H1 (cell line): ENCODE measurements around the gene RASSF4. TPM values are rescaled to one million over a fixed set of nuclear protein-coding genes. Genes with fewer than 3 reads are reported as not detected.
A peak's percentile ranks its signal among the peaks of the same experiment; 100 is the strongest.

Source experiments
- CTCF ChIA-PET: fragments of 300-600 bp; sonication (Branson Sonifier 250); formaldehyde crosslinking; loops from one replicate; lab custom pipeline; 2021; ENCODE audit not compliant: partially characterized antibody; lab: Charles Lee
- POLR2A ChIA-PET: fragments of 300-600 bp; sonication (Branson Sonifier 250); formaldehyde crosslinking; loops from one replicate; lab custom pipeline; 2021; ENCODE audit warnings: inconsistent platforms; ENCODE audit not compliant: partially characterized antibody; lab: Charles Lee
- DNase-seq, 2 experiments: peaks; one replicate each; pipeline versions ENCODE4 v3.0.0 to v3.0.0-alpha.2; 2010 to 2022; ENCODE audit warnings: low spot score in 2 of 2, low read depth in 1 of 2, mixed read lengths in 1 of 2
- FAIRE-seq: peaks from 2 replicates; lab custom pipeline; 2011; peaks lifted over from hg19 to GRCh38; lab: Jason Lieb, UNC
- H2AFZ ChIP-seq: 2 replicates; pipeline ENCODE4 v1.8.1; 2012; ENCODE audit warnings: low read length, inconsistent platforms
- H2AK5ac ChIP-seq: 2 replicates; pipeline ENCODE4 v1.6.1; 2013; ENCODE audit warnings: low read depth, low read length
- H2BK120ac ChIP-seq: replicated peaks from 2 replicates; pipeline ENCODE3; 2013; ENCODE audit warnings: low read depth, low read length, inconsistent platforms
- H2BK12ac ChIP-seq: 2 replicates; pipeline ENCODE4 v1.6.1; 2013; ENCODE audit warnings: low read depth, low read length
- H2BK15ac ChIP-seq: 2 replicates; pipeline ENCODE4 v1.6.1; 2013; ENCODE audit warnings: low read length
- H2BK20ac ChIP-seq: 2 replicates; pipeline ENCODE4 v1.6.1; 2013; ENCODE audit warnings: low read length
- H2BK5ac ChIP-seq: 2 replicates; pipeline ENCODE4 v1.6.1; 2013; ENCODE audit warnings: low read depth, low read length
- H3K14ac ChIP-seq: 2 replicates; pipeline ENCODE4 v1.6.1; 2013; ENCODE audit warnings: inconsistent platforms; ENCODE audit not compliant: insufficient read length
- H3K18ac ChIP-seq: 2 replicates; pipeline ENCODE4 v1.6.1; 2013; ENCODE audit warnings: low read length; ENCODE audit errors: extremely low read depth
- H3K23ac ChIP-seq: 2 replicates; pipeline ENCODE4 v1.6.1; 2013; ENCODE audit warnings: inconsistent platforms; ENCODE audit not compliant: insufficient read length
- H3K23me2 ChIP-seq: 2 replicates; pipeline ENCODE4 v1.6.1; 2013; ENCODE audit warnings: low read depth, low read length
- H3K27ac ChIP-seq: 2 replicates; pipeline ENCODE4 v1.6.1; 2011; ENCODE audit warnings: low read depth, low read length, inconsistent platforms
- H3K27me3 ChIP-seq, 4 experiments: replicated peaks in 1 of 4; 1 replicate in 1 of 4; 2 replicates in 3 of 4; pipeline versions ENCODE4 v1.6.1 to v1.8.1; 2011 to 2013; ENCODE audit warnings: low read length in 3 of 4, mild to moderate bottlenecking in 3 of 4, inconsistent platforms in 2 of 4, mixed read lengths in 2 of 4, moderate library complexity in 1 of 4; ENCODE audit not compliant: control insufficient read depth in 3 of 4, insufficient read depth in 3 of 4; ENCODE audit errors: extremely low read depth in 1 of 4
- H3K36me3 ChIP-seq, 4 experiments: 2 replicates each; pipeline versions ENCODE4 v1.6.1 to v1.8.1; 2011 to 2013; ENCODE audit warnings: mild to moderate bottlenecking in 4 of 4, low read length in 3 of 4, moderate library complexity in 2 of 4, control low read depth in 1 of 4, inconsistent platforms in 1 of 4; ENCODE audit not compliant: insufficient read depth in 4 of 4, control insufficient read depth in 2 of 4
- H3K4ac ChIP-seq: replicated peaks from 2 replicates; pipeline ENCODE3; 2013; ENCODE audit warnings: low read length, low read depth, mixed read lengths, inconsistent platforms; ENCODE audit not compliant: insufficient read length
- H3K4me1 ChIP-seq, 4 experiments: replicated peaks in 1 of 4; 1 replicate in 1 of 4; 2 replicates in 3 of 4; pipeline versions ENCODE4 v1.6.1 to v1.8.1; 2011 to 2013; ENCODE audit warnings: low read length in 3 of 4, inconsistent platforms in 2 of 4, mixed read lengths in 1 of 4; ENCODE audit not compliant: insufficient read depth in 4 of 4, control insufficient read depth in 3 of 4
- H3K4me2 ChIP-seq, 2 experiments: 2 replicates each; pipeline versions ENCODE4 v1.6.1 to v1.8.1; 2011 to 2013; ENCODE audit warnings: low read depth in 2 of 2, low read length in 2 of 2, control low read depth in 1 of 2, inconsistent platforms in 1 of 2, mild to moderate bottlenecking in 1 of 2; ENCODE audit not compliant: insufficient read depth in 1 of 2
- H3K4me3 ChIP-seq, 4 experiments: fragments of 200-600, 300-600 bp in 1 of 4; sonication (generic), shearing (Covaris generic), sonication (Bioruptor Twin) in 1 of 4; 2 replicates each; pipeline versions ENCODE4 v1.5.1 to v1.8.1; 2011 to 2016; ENCODE audit warnings: low read length in 4 of 4, low read depth in 3 of 4, control low read depth in 2 of 4, inconsistent platforms in 2 of 4, mild to moderate bottlenecking in 2 of 4, mixed read lengths in 1 of 4, moderate library complexity in 1 of 4; ENCODE audit not compliant: insufficient read depth in 2 of 4; ENCODE audit errors: extremely low read depth in 1 of 4
- H3K56ac ChIP-seq: replicated peaks from 2 replicates; pipeline ENCODE3; 2013; ENCODE audit warnings: low read depth, mild to moderate bottlenecking, mixed read lengths, low read length, inconsistent platforms; ENCODE audit not compliant: insufficient read length
- H3K79me1 ChIP-seq: 2 replicates; pipeline ENCODE4 v1.6.1; 2013; ENCODE audit warnings: low read depth, low read length, control low read depth
- H3K79me2 ChIP-seq, 2 experiments: 2 replicates each; pipeline versions ENCODE4 v1.6.1 to v1.8.1; 2012 to 2013; ENCODE audit warnings: low read length in 2 of 2, mild to moderate bottlenecking in 2 of 2, inconsistent platforms in 1 of 2; ENCODE audit not compliant: insufficient read depth in 2 of 2, control insufficient read depth in 1 of 2
- H3K9ac ChIP-seq, 4 experiments: replicated peaks in 1 of 4; 1 replicate in 1 of 4; 2 replicates in 3 of 4; pipeline versions ENCODE4 v1.6.1 to v1.8.1; 2011 to 2013; ENCODE audit warnings: low read depth in 3 of 4, low read length in 3 of 4, control low read depth in 2 of 4, mild to moderate bottlenecking in 2 of 4, moderate library complexity in 2 of 4, inconsistent platforms in 1 of 4; ENCODE audit errors: extremely low read depth in 1 of 4
- H3K9me3 ChIP-seq, 2 experiments: 2 replicates each; pipeline versions ENCODE4 v1.6.1 to v1.8.1; 2012 to 2013; ENCODE audit warnings: mild to moderate bottlenecking in 2 of 2, moderate library complexity in 2 of 2, control low read depth in 1 of 2, inconsistent platforms in 1 of 2, low read depth in 1 of 2, low read length in 1 of 2, mixed read lengths in 1 of 2; ENCODE audit not compliant: insufficient read depth in 2 of 2
- H4K20me1 ChIP-seq, 2 experiments: replicated peaks in 1 of 2; 2 replicates each; pipeline versions ENCODE3 to v1.8.1; 2011 to 2013; ENCODE audit warnings: inconsistent platforms in 2 of 2, low read length in 2 of 2, mild to moderate bottlenecking in 1 of 2; ENCODE audit not compliant: insufficient read depth in 2 of 2, control insufficient read depth in 1 of 2
- H4K5ac ChIP-seq: 2 replicates; pipeline ENCODE4 v1.6.1; 2013; ENCODE audit warnings: low read length, low read depth, mixed read lengths, inconsistent platforms; ENCODE audit not compliant: insufficient read length
- H4K8ac ChIP-seq: 2 replicates; pipeline ENCODE4 v1.8.0; 2013; ENCODE audit warnings: mild to moderate bottlenecking, moderate library complexity, low read length, inconsistent platforms; ENCODE audit not compliant: insufficient read depth; ENCODE audit errors: extremely low read depth
- H4K91ac ChIP-seq: replicated peaks from 2 replicates; pipeline ENCODE3; 2013; ENCODE audit warnings: low read length, mixed read lengths, inconsistent platforms; ENCODE audit not compliant: insufficient read length
- CTCF ChIP-seq, 3 experiments: IDR thresholded peaks; 1 replicate in 2 of 3; 2 replicates in 1 of 3; pipeline versions ENCODE4 v1.5.1 to v1.6.1; 2011; ENCODE audit warnings: low read length in 3 of 3, mild to moderate bottlenecking in 3 of 3, inconsistent platforms in 2 of 3, low read depth in 1 of 3, moderate library complexity in 1 of 3; ENCODE audit not compliant: insufficient read depth in 1 of 3; ENCODE audit errors: control extremely low read depth in 1 of 3
- E2F6 ChIP-seq: IDR thresholded peaks from 2 replicates; pipeline ENCODE4 v1.6.1; 2012; ENCODE audit warnings: inconsistent platforms
- EP300 ChIP-seq, 2 experiments: IDR thresholded peaks; 1 replicate in 1 of 2; 2 replicates in 1 of 2; pipeline ENCODE4 v1.6.1; 2011 to 2012; ENCODE audit warnings: low read depth in 2 of 2, low read length in 2 of 2, mild to moderate bottlenecking in 2 of 2, borderline replicate concordance in 1 of 2, inconsistent platforms in 1 of 2, moderate library complexity in 1 of 2
- HDAC6 ChIP-seq: IDR thresholded peaks from one replicate; pipeline ENCODE4 v1.7.1; 2012; ENCODE audit warnings: low read depth, mild to moderate bottlenecking, inconsistent platforms, low read length, moderate library complexity
- KDM5A ChIP-seq: fragments of 200-600 bp; IDR thresholded peaks from 2 replicates; pipeline ENCODE4 v1.7.1; 2012; ENCODE audit warnings: mild to moderate bottlenecking, low read length, inconsistent platforms, mixed read lengths
- POLR2A ChIP-seq, 2 experiments: IDR thresholded peaks; 1 replicate in 1 of 2; 2 replicates in 1 of 2; pipeline ENCODE4 v1.6.1; 2011; ENCODE audit warnings: low read depth in 2 of 2, low read length in 2 of 2, mild to moderate bottlenecking in 2 of 2; ENCODE audit errors: control extremely low read depth in 1 of 2
- POLR2AphosphoS5 ChIP-seq: IDR thresholded peaks from 2 replicates; pipeline ENCODE4 v1.6.1; 2011; ENCODE audit warnings: low read depth, low read length
- SP4 ChIP-seq: IDR thresholded peaks from 2 replicates; pipeline ENCODE4 v1.6.1; 2012; ENCODE audit warnings: low read length, inconsistent platforms
- SUZ12 ChIP-seq: fragments of 200-600 bp; sonication (generic); IDR thresholded peaks from 2 replicates; pipeline ENCODE4 v1.6.1; 2012; ENCODE audit warnings: mild to moderate bottlenecking, inconsistent platforms, low read length, moderate library complexity, mixed read lengths
- TAF7 ChIP-seq: optimal IDR thresholded peaks from 2 replicates; pipeline ENCODE3; 2011; ENCODE audit warnings: low read depth, mild to moderate bottlenecking, inconsistent platforms, low read length, moderate library complexity, borderline replicate concordance
- WGBS, 2 experiments: shearing (Covaris generic) in 1 of 2; methylation state at CpG; one replicate each; pipeline versions ENCODE4 v1.1.6 to v1.1.7; 2013 to 2015; ENCODE audit warnings: low lambda C conversion rate in 2 of 2, mixed read lengths in 2 of 2, inconsistent platforms in 1 of 2, low coverage in 1 of 2, missing lambda C conversion rate in 1 of 2; ENCODE audit not compliant: insufficient replicate concordance in 2 of 2, insufficient coverage in 1 of 2, insufficient read length in 1 of 2; ENCODE audit errors: extremely low coverage in 1 of 2, missing lambda C conversion rate in 1 of 2; 5-methylcytosine and 5-hydroxymethylcytosine counted together
- polyA plus RNA-seq, 7 experiments: library from polyadenylated mRNA; depleted of rRNA in 3 of 7; stranded (reverse) in 5 of 7; unstranded in 2 of 7; fragments of >200 nt in 5 of 7; fragments of 200-250 nt in 2 of 7; gene quantifications; 1 replicate in 5 of 7; 2 replicates in 1 of 7; 4 replicates in 1 of 7; pipeline versions ENCODE4 v1.2.1 to v1.2.3, GENCODE V29; 2011 to 2013; ENCODE audit warnings: missing spikeins in 2 of 7, mixed read lengths in 2 of 7
- total RNA-seq: library from RNA; stranded (reverse); fragmentation: NEBNext Ultra II Directional; extraction: Animal tissue kit (Norgen Biotek cat#: 25700); gene quantifications from 2 replicates; pipeline ENCODE4 v1.2.1, GENCODE V29; 2021

RASSF4 gene
- total and polyA plus RNA-seq, 2 of the 8 experiments (the other 6 are each of a cell fraction or from before 2014, with no cell fraction given), result 14.3 to 14.5 TPM

GRCh38 chr10:44920252-44920651, 39.4 kb upstream of the RASSF4 start:
- TF ChIP-seq HDAC6 (no peak), KDM5A (no peak), E2F6 (no peak), SP4 (no peak), CTCF (IDR thresholded peaks at IDR 0.05; ENCODE audit: control extremely low read depth in 1 of 3, insufficient read depth in 1 of 3, low read depth in 1 of 3, low read length in 3 of 3) (no peak), EP300 (IDR thresholded peaks at IDR 0.05; ENCODE audit: borderline replicate concordance in 1 of 2, low read depth in 2 of 2, low read length in 2 of 2) (no peak), POLR2A (IDR thresholded peaks at IDR 0.05; ENCODE audit: control extremely low read depth in 1 of 2, low read depth in 2 of 2, low read length in 2 of 2) (no peak), POLR2AphosphoS5 (no peak), SUZ12 (no peak), TAF7 (no peak)
- TF ChIP-seq, all 59 proteins: peak for 0
- no peak overlapping the region for H3K27ac ChIP-seq
- no peaks in the 10 kb centered on the region; a peak in 1 of 8 replicates for H3K36me3 ChIP-seq
- ChIA-PET POLR2A (no interaction called here), CTCF (interaction anchor here (0.6 to 6.0 kb wide), 9 partner anchors 15 to 1296 kb away, joined by 3 to 35 read pairs (median 3); no protein-coding TSS in a partner anchor)
- H3K4me1 ChIP-seq, result peaks cover 0 to 7% (median 0%) of the 10 kb centered on the region in 4 experiments; a peak in 1 of 7 replicates
- no peak overlapping the region for H3K4ac ChIP-seq
- H3K18ac ChIP-seq, result no peak overlapping the region
- DNase-seq (peak in 1 of 2 experiments; percentile 4), FAIRE-seq (no peak)
- no peak overlapping the region for H2BK15ac ChIP-seq
- H3K9me3 ChIP-seq, result peaks cover 0 to 5% of the 10 kb centered on the region in 2 experiments; a peak in 2 of 4 replicates
- H2BK5ac ChIP-seq, result no peak overlapping the region
- no peak overlapping the region for H3K9ac ChIP-seq
- no peak overlapping the region for H3K4me2 ChIP-seq
- H2BK120ac ChIP-seq, result no peak overlapping the region
- H2AFZ ChIP-seq, result no peak overlapping the region
- H3K14ac ChIP-seq, result no peak overlapping the region
- 91% methylated on average over 3 of the region's 3 CpGs; no CpG with 5 or more reads in 1 of the 2 experiments for WGBS, 2 experiments
- H3K27me3 ChIP-seq, result peaks cover 0 to 6% (median 2%) of the 10 kb centered on the region in 4 experiments; a peak in 2 of 7 replicates
- H4K5ac ChIP-seq, result no peak overlapping the region
- no peak overlapping the region for H4K91ac ChIP-seq
- no peak overlapping the region for H4K8ac ChIP-seq
- H3K23ac ChIP-seq, result no peak overlapping the region
- H3K56ac ChIP-seq, result no peak overlapping the region
- H4K20me1 ChIP-seq, result no peaks in the 10 kb centered on the region
- no peak overlapping the region for H2AK5ac ChIP-seq
- no peak overlapping the region for H2BK20ac ChIP-seq
- H3K4me3 ChIP-seq, result no peak overlapping the region
- H3K23me2 ChIP-seq, result no peaks in the 10 kb centered on the region
- H3K79me2 ChIP-seq, result no peaks in the 10 kb centered on the region
- H3K79me1 ChIP-seq, result no peaks in the 10 kb centered on the region
- H2BK12ac ChIP-seq, result no peak overlapping the region
